Measurements from ENCODE around the gene ORAI3.

Gene ORAI3

GRCh38 chr16:30984669-30985400, 36.0 kb downstream of the ORAI3 start, which contains the start of gene HSD3B7 (continued):
- TF ChIP-seq ZSCAN16 (tag by site-specific recombination; IDR thresholded peaks at IDR 0.05) (no peak), KLF8 (tag by site-specific recombination; IDR thresholded peaks at IDR 0.05) (peak; percentile 69), ZNF529 (tag by site-specific recombination; IDR thresholded peaks at IDR 0.05; ENCODE audit: insufficient replicate concordance) (no peak), ZNF792 (tag by site-specific recombination; IDR thresholded peaks at IDR 0.05) (0 out of 2 replicates have a peak, but pooled peaks have one; percentile 39), HIC1 (tag by site-specific recombination; IDR thresholded peaks at IDR 0.05) (peak; percentile 89), ZNF449 (tag by site-specific recombination; IDR thresholded peaks at IDR 0.05) (peak; percentile 71), ZNF701 (tag by site-specific recombination; IDR thresholded peaks at IDR 0.05) (no peak), ZNF677 (tag by site-specific recombination; IDR thresholded peaks at IDR 0.05) (no peak), ZNF324 (tag by site-specific recombination; IDR thresholded peaks at IDR 0.05) (peak; percentile 61; the same call in 1 of the 2 replicates), KLF1 (tag by site-specific recombination; IDR thresholded peaks at IDR 0.05) (peak; percentile 77), ZNF777 (tag by site-specific recombination; IDR thresholded peaks at IDR 0.05; ENCODE audit: borderline replicate concordance) (no peak), SP3 (tag by site-specific recombination; IDR thresholded peaks at IDR 0.05) (peak; percentile 76), ZBTB11 (tag by site-specific recombination; conservative IDR thresholded peaks at IDR 0.05; ENCODE audit: low read depth) (no peak), EGR2 (tag by site-specific recombination; IDR thresholded peaks at IDR 0.05; ENCODE audit: low read depth) (peak; percentile 81), ZNF658 (tag by site-specific recombination; IDR thresholded peaks at IDR 0.05) (no peak), BCL6B (tag by site-specific recombination; IDR thresholded peaks at IDR 0.05) (no peak), PRDM10 (tag by site-specific recombination; IDR thresholded peaks at IDR 0.05) (peak; percentile 35; the same call in 1 of the 2 replicates), ZIC2 (tag by site-specific recombination; IDR thresholded peaks at IDR 0.05) (peak; percentile 49), SCRT2 (tag by site-specific recombination; IDR thresholded peaks at IDR 0.05) (no peak), WT1 (tag by site-specific recombination; IDR thresholded peaks at IDR 0.05) (no peak), CTCF (tag by site-specific recombination; IDR thresholded peaks at IDR 0.05) (peak; percentile 93), KLF7 (tag by site-specific recombination; IDR thresholded peaks at IDR 0.05; ENCODE audit: borderline replicate concordance) (peak; percentile 69; the same call in 1 of the 2 replicates), PATZ1 (tag by site-specific recombination; IDR thresholded peaks at IDR 0.05) (peak; percentile 96)
